UCSD-AML1 (cell line): ENCODE measurements around the gene IL19.
"Not testable (repeated sequence)": the region's sequence is repeated elsewhere in the genome, so short reads cannot be mapped to it uniquely, and the experiment has no call there.

ENCODE experiments used
- DNase-seq: peaks from one replicate; lab custom pipeline; 2025; ENCODE audit not compliant: unreplicated experiment; lab: John Stamatoyannopoulos, UW

The IL19 gene

GRCh38 chr1:206829282-206829681 is 58.7 kb downstream of the IL19 start:
- no peak for DNase-seq

DNA sequence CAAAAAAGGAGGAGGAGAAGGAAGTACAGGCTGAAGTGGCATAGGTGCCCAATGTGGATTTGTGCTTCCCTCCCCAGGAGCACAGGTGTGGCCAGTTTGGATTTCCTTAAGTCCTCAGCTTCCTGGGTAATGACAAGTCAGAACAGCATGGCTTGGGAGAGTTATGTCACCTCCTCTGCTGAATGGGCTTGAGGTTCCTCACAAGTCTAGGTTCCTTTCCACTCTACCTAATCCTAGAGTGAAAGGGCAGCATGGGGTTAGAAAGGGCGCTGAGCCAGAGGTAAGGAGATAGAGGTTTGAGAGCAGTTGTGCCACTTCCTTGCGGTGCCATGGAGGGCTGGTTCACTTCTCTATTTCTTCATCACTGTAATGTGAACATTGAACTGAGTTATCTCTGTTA is 59.3 kb downstream of the IL19 start:
- no peak for DNase-seq

DNA sequence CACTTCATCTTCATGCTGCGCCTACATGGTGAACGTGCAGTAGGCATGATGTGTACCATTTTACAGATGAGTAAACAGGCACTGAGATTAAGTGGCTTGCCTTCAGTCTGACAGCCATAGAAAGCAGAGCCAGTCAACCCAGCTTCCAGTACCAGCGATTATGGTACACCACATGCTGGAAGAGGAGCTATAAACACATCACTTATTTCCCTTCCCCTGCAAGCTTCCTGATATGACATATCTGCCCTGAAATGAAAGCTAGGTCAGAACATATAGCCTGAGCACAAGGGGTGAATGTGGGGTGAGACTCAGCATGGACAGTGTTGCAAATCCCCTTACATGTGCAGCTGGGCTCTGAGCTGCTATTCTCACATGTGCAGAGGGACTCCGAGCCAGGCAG is 61.1 kb downstream of the IL19 start:
- DNase-seq, result no peak

GRCh38 chr1:206832352-206832880 is 61.8 kb downstream of the IL19 start:
- no peak for DNase-seq

DNA sequence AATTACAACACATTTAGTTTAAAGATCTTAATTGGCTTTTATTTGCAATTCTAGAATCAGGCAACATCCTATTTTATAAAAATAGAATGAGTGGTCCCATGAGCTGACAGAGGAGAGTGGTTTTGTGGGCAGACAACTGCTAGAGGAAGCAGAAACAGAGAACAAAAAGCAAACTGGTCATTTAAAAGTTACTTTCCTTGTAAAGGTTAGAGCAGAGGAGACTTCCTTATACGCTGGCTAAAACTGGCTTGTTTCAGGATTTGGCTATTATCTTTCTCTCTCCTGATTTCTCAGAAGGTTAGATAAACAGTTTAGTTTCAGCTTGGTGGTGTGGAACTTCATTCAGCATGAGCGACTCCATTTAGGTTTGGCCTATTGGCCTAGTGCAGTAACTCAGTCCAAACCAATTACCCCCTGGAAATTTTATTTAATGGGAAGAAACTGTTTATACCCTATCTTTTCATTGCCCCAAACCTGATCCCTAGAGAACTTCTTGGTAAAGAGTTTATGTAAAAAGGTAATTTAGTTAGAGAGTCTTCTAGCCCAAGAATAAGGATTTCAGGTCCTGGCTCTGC is 62.6 kb downstream of the IL19 start:
- no peak for DNase-seq

DNA sequence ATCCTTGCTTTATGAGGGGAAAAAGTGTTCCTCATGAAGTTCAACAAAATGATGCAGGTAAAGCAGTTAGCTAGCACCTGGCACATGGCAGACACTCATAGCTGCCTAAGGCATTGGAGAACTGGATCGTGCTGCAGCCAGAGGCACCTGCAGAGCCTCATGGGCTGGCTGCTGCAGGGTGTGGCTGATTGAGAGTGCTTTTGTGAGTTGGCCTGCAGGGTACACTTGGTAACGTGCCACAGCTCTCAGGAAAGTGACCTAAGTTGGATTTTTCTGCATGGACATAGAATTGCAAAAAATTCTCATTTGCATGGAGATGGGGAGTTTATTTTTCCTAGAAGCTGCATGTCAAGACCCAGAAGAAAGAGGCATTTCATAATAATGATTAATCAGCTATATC is 63.2 kb downstream of the IL19 start:
- no peak for DNase-seq

- no peak for DNase-seq
These were observed 63.6 kb downstream of the IL19 start for GRCh38 chr1:206834217-206834616.

GRCh38 chr1:206834711-206835110 is 64.1 kb downstream of the IL19 start:
- no peak for DNase-seq

GRCh38 chr1:206835186-206835585 is 64.6 kb downstream of the IL19 start:
- no peak for DNase-seq

DNA sequence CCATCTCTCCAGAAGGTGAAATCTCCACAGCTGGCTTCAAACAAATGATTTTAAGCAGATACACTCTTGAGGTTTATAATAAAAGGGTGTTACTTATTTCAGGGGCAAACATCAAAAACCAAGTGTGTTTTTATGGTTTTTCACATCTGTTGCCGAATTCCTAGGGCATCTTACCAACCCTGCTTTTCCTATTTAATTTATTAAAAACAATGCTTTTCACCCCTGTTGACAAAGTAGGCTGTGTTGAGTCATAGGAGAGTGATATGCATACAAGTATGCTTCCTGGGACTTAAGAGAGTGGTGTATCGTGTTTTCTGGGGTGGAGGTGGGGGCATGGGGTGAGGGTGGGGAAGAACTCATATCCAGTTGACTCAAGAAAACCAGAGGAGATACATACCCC is 65.5 kb downstream of the IL19 start:
- DNase-seq, result no peak

DNA sequence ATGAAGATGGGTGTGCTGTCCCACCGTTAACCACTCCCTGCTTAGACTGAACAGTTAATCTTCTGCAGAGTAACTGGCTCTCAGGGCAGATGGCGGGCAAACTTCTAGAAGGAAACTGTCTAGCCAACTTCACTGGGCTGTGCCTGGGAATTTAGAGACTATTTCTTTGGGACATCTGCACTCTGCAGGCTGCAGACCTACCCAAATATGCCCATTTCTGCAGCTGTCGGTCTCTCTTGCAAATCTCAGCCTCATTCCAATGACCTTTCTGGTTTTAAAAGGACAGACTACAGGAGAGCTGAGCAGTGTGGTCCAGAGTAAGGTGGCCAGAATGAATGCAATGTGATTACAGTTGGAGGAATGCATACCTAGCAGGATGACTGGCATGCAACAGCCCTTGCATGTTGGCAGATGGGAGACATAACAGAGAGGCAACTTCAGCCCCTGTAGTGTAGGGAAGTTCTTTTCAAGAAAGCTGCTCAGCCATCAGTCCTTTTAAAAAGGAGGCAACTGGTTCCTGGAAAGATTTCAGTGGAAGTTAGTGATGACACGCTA is 68.5 kb downstream of the IL19 start:
- DNase-seq, result no peak

DNA sequence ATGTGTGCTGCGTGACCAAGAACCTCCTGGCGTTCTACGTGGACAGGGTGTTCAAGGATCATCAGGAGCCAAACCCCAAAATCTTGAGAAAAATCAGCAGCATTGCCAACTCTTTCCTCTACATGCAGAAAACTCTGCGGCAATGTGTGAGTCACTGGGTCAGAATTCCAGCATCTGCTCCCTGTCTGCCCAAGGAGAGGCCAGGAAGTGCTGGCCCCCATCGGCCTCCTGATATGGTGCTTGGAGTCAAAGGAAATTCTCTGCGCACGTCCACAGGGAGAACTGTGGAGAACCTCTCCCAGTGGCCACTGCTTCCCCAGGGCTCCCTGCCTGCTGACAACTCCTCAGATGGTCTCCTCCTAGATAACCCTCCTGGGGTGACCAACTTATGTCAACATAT is 69.3 kb downstream of the IL19 start:
- no peak for DNase-seq

- no peak for DNase-seq
These were observed 71.2 kb downstream of the IL19 start for GRCh38 chr1:206841609-206842323.

DNA sequence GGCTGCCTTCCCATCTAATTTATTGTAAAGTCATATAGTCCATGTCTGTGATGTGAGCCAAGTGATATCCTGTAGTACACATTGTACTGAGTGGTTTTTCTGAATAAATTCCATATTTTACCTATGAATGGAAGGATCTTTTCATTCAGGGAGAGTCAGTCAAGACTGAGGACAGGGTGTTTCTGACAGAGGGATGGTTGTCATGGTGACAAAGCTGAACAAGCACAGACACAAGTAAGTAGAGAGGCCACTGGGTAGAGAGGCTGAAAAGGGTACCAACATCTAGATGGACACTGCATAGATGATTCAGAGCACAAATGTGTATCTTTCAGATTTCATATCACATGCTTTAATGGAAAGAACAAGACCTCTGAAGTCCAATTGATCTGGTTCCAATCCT is 72.3 kb downstream of the IL19 start:
- DNase-seq, result no peak

DNA sequence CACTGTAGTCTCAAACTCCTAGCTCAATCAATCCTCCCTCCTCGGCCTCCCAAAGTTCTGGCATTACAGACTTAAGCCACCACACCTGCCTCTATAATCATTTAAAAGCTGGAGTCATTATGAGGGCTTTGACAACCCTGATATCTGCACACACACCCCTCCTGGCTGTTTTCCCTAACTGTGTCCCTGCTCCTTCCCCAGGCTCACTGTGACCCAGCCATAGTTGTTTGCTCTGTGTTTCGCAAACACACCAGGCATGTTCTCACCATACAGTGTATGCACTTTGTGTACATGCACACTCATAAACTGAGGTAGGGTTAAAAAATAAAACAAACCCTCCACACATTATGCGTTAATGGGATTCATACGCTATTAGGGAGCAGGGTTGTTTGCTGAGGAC is 73.1 kb downstream of the IL19 start:
- no peak for DNase-seq

DNA sequence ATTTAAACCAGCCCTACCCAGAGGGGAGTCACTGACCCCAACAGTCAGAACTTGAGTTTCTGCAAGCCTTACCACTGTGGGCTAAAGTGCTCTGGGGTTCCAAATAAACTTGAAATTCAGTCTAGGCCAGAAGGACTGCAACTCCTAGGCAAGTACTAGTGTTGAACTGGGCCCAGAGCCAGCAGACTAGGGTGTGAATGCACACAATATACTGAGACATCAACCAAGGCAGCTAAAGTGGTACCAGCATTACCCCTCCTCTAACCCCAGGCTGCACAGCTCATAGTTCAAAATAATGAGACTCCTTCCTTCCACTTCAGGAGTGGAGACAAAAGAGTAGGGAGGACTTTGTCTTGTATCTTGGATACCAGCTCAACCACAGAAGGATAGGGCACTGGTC is 75.9 kb downstream of the IL19 start:
- DNase-seq, result no peak

DNA sequence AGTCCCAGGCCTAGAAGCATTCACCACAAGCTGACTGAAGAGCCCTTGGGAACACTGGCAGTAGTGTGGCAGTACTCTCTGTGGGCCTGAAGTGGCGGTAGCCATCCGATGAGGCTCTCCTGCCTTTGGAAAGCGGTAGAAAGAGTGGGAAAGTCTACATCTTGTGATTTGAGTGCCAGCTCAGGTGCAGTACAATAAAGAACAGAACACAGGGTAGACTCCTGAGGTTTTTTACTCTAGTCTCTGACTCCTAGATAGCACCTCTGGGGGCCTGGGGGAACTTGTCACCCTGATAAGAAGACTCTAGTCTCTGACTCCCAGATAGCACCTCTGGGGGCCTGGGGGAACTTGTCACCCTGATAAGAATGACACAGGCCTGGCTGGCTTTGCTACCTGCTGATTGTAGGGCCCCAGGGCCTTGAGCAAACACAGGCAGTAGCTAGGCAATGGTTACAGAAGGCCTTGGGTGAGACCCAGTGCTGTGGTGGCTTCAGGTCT is 76.8 kb downstream of the IL19 start:
- DNase-seq, result no peak

GRCh38 chr1:206847946-206848345 is 77.4 kb downstream of the IL19 start:
- no peak for DNase-seq

- no peak for DNase-seq
These were observed 79.8 kb downstream of the IL19 start for GRCh38 chr1:206850401-206850800.

DNA sequence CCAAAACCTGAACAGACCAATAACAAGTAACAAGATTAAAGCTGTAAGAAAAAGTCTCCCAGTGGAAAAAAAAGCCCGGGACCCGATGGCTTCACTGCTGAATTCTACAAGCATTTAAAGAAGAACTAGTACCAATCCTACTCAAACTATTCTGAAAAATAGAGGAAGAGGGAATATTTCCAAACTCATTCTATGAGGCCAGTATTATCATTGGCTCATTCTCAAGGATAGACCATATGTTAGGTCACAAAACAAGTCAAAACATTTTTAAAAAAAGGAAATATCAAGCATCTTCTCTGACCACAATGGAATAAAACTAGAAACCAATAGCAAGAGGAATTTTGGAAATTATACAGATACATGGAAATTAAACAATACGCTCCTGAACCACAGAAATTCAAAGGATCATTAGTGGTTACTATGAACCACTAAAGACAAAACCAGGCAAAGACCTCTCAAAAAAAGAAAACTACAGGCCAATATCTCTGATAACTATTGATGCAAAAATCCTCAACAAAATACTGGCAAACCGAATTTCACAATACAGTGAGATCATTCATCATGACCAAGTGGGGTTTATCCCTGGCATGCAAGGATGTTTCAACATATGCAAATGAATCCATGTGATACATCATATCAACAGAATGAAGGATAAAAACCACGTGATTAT is 80.9 kb downstream of the IL19 start:
- no peak for DNase-seq

DNA sequence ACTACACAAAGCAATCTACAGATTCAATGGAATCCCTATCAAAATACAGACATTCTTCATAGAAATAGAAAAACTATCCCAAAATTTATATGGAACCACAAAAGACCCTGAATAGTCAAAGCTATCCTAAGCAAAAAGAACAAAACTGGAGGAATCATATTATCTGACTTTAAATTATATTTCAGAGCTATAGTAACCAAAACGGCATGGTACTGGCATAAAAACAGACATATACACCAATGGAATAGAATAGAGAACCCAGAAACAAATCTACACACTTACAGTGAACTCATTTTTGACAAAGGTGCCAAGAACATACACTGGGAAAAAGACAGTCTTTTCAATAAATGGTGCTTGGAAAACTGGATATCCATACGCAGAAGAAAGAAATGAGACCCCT is 82.1 kb downstream of the IL19 start:
- not testable (repeated sequence) for DNase-seq

DNA sequence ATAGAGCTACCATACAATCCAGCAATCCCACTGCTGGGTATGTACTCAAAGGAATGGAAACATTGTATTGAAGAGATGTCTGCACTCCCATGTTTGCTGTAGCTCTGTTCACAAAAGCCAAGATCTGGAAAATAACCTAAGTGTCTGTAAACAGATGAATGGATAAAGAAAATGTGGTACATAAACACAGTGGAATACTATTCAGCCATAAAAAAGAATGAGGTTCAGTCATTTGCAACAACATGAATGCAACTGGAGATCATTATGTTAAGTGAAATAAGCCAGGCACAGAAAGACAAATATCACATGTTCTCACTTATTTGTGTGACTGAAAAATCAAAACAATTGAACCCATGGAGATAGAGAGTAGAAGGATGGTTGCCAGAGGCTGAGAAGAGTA is 83.1 kb downstream of the IL19 start:
- DNase-seq, result not testable (repeated sequence)
